ENCODE results near the gene MAG. TPM values are rescaled to one million over a fixed set of nuclear protein-coding genes. Genes with fewer than 3 reads are reported as not detected.

The MAG gene
- total and polyA plus RNA-seq, 9 of the 15 experiments (the other 6 are each of a cell fraction or from before 2014, with no cell fraction given), result 0.11 to 10.0 (median 1.6) TPM

DNA sequence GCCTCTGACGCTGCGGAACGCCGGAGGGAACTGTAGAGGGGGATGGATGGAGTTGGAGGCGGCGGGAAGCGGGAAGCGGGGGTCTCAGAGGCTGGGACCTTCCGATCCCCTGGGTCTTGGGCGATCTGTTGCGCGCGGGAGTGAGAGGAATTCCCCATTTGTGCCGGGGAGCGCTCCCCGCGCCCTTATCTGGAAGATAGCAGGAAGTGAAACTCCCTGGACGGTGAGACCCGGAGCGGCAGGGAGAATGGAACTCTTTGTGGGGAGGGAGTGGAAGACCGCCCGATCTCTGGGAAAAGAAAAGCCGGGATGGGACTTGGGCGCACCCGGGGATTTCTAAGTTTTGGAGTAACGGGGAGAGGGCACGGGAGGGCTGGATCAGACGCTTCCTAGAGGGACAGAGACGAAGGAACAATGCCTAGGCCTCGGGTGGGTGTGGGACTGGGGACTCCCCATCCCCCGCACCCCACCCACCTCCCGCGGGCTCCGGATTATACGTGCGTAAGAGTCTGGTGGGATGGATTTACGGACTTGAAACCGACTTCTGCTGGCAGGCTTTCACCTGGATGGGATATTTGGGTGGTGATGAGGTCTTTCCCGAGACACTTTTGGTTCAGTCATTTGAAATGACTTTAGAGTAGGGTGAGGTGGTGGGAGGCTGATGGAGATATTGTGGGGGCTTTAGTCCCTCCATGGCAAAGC lies 42.7 kb upstream of the MAG start (continued):
- TF ChIP-seq ZNF76 (CRISPR knock-in tag; IDR thresholded peaks at IDR 0.05; ENCODE audit: borderline replicate concordance) (0 out of 2 replicates have a peak, but pooled peaks have one; percentile 7), NFRKB (IDR thresholded peaks at IDR 0.05; ENCODE audit: low read depth) (no peak; the same call in 1 of the 2 replicates), STAT5A (IDR thresholded peaks at IDR 0.05; ENCODE audit: borderline replicate concordance, low read length) (no peak), ARID2 (IDR thresholded peaks at IDR 0.05) (no peak; the same call in 1 of the 2 replicates), NCOA6 (IDR thresholded peaks at IDR 0.05) (no peak), JUNB (CRISPR knock-in tag; conservative IDR thresholded peaks at IDR 0.05) (no peak), KLF1 (tag; IDR thresholded peaks at IDR 0.05) (no peak), BCOR (IDR thresholded peaks at IDR 0.05) (no peak)
- TF ChIP-seq, protein P1, sequence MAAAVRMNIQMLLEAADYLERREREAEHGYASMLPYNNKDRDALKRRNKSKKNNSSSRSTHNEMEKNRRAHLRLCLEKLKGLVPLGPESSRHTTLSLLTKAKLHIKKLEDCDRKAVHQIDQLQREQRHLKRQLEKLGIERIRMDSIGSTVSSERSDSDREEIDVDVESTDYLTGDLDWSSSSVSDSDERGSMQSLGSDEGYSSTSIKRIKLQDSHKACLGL (CRISPR knock-in tag; IDR thresholded peaks at IDR 0.05; ENCODE audit: borderline replicate concordance, poor library complexity, severe bottlenecking), result no peak
- TF ChIP-seq, protein P2, sequence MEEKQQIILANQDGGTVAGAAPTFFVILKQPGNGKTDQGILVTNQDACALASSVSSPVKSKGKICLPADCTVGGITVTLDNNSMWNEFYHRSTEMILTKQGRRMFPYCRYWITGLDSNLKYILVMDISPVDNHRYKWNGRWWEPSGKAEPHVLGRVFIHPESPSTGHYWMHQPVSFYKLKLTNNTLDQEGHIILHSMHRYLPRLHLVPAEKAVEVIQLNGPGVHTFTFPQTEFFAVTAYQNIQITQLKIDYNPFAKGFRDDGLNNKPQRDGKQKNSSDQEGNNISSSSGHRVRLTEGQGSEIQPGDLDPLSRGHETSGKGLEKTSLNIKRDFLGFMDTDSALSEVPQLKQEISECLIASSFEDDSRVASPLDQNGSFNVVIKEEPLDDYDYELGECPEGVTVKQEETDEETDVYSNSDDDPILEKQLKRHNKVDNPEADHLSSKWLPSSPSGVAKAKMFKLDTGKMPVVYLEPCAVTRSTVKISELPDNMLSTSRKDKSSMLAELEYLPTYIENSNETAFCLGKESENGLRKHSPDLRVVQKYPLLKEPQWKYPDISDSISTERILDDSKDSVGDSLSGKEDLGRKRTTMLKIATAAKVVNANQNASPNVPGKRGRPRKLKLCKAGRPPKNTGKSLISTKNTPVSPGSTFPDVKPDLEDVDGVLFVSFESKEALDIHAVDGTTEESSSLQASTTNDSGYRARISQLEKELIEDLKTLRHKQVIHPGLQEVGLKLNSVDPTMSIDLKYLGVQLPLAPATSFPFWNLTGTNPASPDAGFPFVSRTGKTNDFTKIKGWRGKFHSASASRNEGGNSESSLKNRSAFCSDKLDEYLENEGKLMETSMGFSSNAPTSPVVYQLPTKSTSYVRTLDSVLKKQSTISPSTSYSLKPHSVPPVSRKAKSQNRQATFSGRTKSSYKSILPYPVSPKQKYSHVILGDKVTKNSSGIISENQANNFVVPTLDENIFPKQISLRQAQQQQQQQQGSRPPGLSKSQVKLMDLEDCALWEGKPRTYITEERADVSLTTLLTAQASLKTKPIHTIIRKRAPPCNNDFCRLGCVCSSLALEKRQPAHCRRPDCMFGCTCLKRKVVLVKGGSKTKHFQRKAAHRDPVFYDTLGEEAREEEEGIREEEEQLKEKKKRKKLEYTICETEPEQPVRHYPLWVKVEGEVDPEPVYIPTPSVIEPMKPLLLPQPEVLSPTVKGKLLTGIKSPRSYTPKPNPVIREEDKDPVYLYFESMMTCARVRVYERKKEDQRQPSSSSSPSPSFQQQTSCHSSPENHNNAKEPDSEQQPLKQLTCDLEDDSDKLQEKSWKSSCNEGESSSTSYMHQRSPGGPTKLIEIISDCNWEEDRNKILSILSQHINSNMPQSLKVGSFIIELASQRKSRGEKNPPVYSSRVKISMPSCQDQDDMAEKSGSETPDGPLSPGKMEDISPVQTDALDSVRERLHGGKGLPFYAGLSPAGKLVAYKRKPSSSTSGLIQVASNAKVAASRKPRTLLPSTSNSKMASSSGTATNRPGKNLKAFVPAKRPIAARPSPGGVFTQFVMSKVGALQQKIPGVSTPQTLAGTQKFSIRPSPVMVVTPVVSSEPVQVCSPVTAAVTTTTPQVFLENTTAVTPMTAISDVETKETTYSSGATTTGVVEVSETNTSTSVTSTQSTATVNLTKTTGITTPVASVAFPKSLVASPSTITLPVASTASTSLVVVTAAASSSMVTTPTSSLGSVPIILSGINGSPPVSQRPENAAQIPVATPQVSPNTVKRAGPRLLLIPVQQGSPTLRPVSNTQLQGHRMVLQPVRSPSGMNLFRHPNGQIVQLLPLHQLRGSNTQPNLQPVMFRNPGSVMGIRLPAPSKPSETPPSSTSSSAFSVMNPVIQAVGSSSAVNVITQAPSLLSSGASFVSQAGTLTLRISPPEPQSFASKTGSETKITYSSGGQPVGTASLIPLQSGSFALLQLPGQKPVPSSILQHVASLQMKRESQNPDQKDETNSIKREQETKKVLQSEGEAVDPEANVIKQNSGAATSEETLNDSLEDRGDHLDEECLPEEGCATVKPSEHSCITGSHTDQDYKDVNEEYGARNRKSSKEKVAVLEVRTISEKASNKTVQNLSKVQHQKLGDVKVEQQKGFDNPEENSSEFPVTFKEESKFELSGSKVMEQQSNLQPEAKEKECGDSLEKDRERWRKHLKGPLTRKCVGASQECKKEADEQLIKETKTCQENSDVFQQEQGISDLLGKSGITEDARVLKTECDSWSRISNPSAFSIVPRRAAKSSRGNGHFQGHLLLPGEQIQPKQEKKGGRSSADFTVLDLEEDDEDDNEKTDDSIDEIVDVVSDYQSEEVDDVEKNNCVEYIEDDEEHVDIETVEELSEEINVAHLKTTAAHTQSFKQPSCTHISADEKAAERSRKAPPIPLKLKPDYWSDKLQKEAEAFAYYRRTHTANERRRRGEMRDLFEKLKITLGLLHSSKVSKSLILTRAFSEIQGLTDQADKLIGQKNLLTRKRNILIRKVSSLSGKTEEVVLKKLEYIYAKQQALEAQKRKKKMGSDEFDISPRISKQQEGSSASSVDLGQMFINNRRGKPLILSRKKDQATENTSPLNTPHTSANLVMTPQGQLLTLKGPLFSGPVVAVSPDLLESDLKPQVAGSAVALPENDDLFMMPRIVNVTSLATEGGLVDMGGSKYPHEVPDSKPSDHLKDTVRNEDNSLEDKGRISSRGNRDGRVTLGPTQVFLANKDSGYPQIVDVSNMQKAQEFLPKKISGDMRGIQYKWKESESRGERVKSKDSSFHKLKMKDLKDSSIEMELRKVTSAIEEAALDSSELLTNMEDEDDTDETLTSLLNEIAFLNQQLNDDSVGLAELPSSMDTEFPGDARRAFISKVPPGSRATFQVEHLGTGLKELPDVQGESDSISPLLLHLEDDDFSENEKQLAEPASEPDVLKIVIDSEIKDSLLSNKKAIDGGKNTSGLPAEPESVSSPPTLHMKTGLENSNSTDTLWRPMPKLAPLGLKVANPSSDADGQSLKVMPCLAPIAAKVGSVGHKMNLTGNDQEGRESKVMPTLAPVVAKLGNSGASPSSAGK (IDR thresholded peaks at IDR 0.05), result 0 out of 2 replicates have a peak, but pooled peaks have one; percentile 38
- TF ChIP-seq, protein P3, sequence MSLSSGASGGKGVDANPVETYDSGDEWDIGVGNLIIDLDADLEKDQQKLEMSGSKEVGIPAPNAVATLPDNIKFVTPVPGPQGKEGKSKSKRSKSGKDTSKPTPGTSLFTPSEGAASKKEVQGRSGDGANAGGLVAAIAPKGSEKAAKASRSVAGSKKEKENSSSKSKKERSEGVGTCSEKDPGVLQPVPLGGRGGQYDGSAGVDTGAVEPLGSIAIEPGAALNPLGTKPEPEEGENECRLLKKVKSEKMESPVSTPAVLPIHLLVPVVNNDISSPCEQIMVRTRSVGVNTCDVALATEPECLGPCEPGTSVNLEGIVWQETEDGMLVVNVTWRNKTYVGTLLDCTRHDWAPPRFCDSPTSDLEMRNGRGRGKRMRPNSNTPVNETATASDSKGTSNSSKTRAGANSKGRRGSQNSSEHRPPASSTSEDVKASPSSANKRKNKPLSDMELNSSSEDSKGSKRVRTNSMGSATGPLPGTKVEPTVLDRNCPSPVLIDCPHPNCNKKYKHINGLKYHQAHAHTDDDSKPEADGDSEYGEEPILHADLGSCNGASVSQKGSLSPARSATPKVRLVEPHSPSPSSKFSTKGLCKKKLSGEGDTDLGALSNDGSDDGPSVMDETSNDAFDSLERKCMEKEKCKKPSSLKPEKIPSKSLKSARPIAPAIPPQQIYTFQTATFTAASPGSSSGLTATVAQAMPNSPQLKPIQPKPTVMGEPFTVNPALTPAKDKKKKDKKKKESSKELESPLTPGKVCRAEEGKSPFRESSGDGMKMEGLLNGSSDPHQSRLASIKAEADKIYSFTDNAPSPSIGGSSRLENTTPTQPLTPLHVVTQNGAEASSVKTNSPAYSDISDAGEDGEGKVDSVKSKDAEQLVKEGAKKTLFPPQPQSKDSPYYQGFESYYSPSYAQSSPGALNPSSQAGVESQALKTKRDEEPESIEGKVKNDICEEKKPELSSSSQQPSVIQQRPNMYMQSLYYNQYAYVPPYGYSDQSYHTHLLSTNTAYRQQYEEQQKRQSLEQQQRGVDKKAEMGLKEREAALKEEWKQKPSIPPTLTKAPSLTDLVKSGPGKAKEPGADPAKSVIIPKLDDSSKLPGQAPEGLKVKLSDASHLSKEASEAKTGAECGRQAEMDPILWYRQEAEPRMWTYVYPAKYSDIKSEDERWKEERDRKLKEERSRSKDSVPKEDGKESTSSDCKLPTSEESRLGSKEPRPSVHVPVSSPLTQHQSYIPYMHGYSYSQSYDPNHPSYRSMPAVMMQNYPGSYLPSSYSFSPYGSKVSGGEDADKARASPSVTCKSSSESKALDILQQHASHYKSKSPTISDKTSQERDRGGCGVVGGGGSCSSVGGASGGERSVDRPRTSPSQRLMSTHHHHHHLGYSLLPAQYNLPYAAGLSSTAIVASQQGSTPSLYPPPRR (CRISPR knock-in tag; IDR thresholded peaks at IDR 0.05; ENCODE audit: borderline replicate concordance), result no peak

All from K562 (cell line).